MM.1S (cell line): ENCODE measurements around the gene AP5Z1.

ENCODE experiments used
- CTCF ChIP-seq: fragments of 300-600 bp; sonication (generic); IDR thresholded peaks from 2 replicates; pipeline ENCODE4 v1.5.1; 2016; ENCODE audit warnings: antibody characterized with exemption, low read length, mixed read lengths
- EZH2 ChIP-seq: fragments of 300-600 bp; sonication (generic); optimal IDR thresholded peaks from 2 replicates; pipeline ENCODE3; 2017; ENCODE audit warnings: low read depth, mild to moderate bottlenecking, antibody characterized with exemption, low read length, mixed read lengths

- no peak for TF ChIP-seq CTCF
- no peak for TF ChIP-seq EZH2
Observed at GRCh38 chr7:4748231-4748681, 27.2 kb upstream of the AP5Z1 start.
